ENCODE results near the gene HSP90AA1. TPM values are rescaled to one million over a fixed set of nuclear protein-coding genes. Genes with fewer than 3 reads are reported as not detected.

Gene HSP90AA1
- total and polyA plus RNA-seq, 2 experiments from 2014 or later, result 1,401 to 2,107 TPM

DNA sequence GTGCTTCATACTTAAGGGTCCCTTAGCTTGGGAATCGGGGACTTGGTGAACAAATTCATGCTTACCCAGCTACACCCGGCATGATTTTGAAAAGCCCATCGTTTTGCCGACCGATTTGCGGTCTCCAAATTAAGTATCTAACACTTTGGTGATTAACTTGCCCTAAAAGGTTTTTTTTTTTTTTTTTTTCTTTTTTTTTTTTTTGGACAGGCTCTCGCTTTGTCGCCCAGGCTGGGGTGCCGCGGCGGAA, 843 bp upstream of the HSP90AA1 start:
- peaks cover 46% of the 10 kb centered on the region for H3K4me1 ChIP-seq (ENCODE audit: insufficient read depth)
- H3K36me3 ChIP-seq (ENCODE audit: insufficient read depth), result peaks cover 30% of the 10 kb centered on the region
- ATAC-seq, result no peak
- peak; percentile 52 for DNase-seq (ENCODE audit: low spot score)
- peaks cover 47% of the 10 kb centered on the region for H3F3A ChIP-seq (replicated peaks; ENCODE audit: low read depth)
- Mint-ChIP-seq H3K27ac (peak overlapping the region; percentile 97), H3K4me1 (peaks cover 49% of the 10 kb centered on the region), H3K9me3 (peaks cover 4% of the 10 kb centered on the region; the same call in 2 of the 3 replicates), H3K4me3 (peak overlapping the region; percentile 76), H3K27me3 (ENCODE audit: insufficient read depth, low read depth, poor library complexity) (peaks cover 21% of the 10 kb centered on the region), H3K36me3 (ENCODE audit: low read depth) (peaks cover 47% of the 10 kb centered on the region)
- peaks cover 38% of the 10 kb centered on the region for H3K79me2 ChIP-seq (replicated peaks; ENCODE audit: insufficient read depth)
- peaks cover 34% of the 10 kb centered on the region for H4K20me1 ChIP-seq (replicated peaks; ENCODE audit: insufficient read depth)
- TF ChIP-seq NANOG (IDR thresholded peaks at IDR 0.05; ENCODE audit: borderline replicate concordance) (no peak), STAT1 (IDR thresholded peaks at IDR 0.05; ENCODE audit: unreplicated experiment) (no peak), ZNF114 (CRISPR knock-in tag; IDR thresholded peaks at IDR 0.05) (no peak)
- TF ChIP-seq, protein P1, sequence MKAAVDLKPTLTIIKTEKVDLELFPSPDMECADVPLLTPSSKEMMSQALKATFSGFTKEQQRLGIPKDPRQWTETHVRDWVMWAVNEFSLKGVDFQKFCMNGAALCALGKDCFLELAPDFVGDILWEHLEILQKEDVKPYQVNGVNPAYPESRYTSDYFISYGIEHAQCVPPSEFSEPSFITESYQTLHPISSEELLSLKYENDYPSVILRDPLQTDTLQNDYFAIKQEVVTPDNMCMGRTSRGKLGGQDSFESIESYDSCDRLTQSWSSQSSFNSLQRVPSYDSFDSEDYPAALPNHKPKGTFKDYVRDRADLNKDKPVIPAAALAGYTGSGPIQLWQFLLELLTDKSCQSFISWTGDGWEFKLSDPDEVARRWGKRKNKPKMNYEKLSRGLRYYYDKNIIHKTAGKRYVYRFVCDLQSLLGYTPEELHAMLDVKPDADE (IDR thresholded peaks at IDR 0.05), result no peak
- H3K4me2 ChIP-seq, result peak overlapping the region; percentile 84
- H3K9me2 ChIP-seq (ENCODE audit: insufficient read depth), result no peaks in the 10 kb centered on the region
- H3K27ac ChIP-seq (ENCODE audit: low read depth), result peak overlapping the region; percentile 97
- no peak overlapping the region; the same call in 1 of the 2 replicates for H2AFZ ChIP-seq
- H3K4me3 ChIP-seq, result peak overlapping the region; percentile 83
- no peaks in the 10 kb centered on the region for H3K27me3 ChIP-seq (ENCODE audit: insufficient read depth)

DNA sequence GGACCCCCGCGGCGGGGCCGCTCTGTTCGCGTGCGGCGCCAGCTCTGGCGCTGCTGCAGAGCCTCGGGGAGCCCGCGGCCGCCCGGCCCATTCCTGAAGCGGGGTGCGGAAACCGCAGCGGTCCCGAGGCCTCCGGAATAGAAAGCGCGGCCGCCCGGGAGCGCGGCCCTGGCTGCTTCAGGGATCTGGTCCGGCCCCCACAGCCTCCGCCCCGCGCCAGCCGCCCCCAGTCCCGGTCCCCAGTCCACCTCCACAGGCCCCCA, 204 bp downstream of the HSP90AA1 start:
- Histone ChIP-seq H3K4me1 (ENCODE audit: insufficient read depth) (peaks cover 46% of the 10 kb centered on the region), H3K79me2 (replicated peaks; ENCODE audit: insufficient read depth) (peaks cover 48% of the 10 kb centered on the region), H4K20me1 (replicated peaks; ENCODE audit: insufficient read depth) (peaks cover 44% of the 10 kb centered on the region), H3K27me3 (ENCODE audit: insufficient read depth) (no peaks in the 10 kb centered on the region), H3F3A (replicated peaks; ENCODE audit: low read depth) (peaks cover 57% of the 10 kb centered on the region), H3K36me3 (ENCODE audit: insufficient read depth) (peaks cover 40% of the 10 kb centered on the region), H3K9me2 (ENCODE audit: insufficient read depth) (no peaks in the 10 kb centered on the region), H3K27ac (ENCODE audit: low read depth) (no peak overlapping the region), H2AFZ (no peak overlapping the region), H3K4me2 (peak overlapping the region; percentile 84), H3K4me3 (peak overlapping the region; percentile 83)
- peak overlapping the region; percentile 86 for H3K27ac Mint-ChIP-seq
- H3K27me3 Mint-ChIP-seq (ENCODE audit: insufficient read depth, low read depth, poor library complexity), result peaks cover 21% of the 10 kb centered on the region
- peak overlapping the region; percentile 78 for H3K4me3 Mint-ChIP-seq
- DNase-seq (ENCODE audit: low spot score), result no peak
- peak; percentile 7 for ATAC-seq
- H3K36me3 Mint-ChIP-seq (ENCODE audit: low read depth), result peaks cover 57% of the 10 kb centered on the region
- peaks cover 4% of the 10 kb centered on the region; the same call in 2 of the 3 replicates for H3K9me3 Mint-ChIP-seq
- H3K4me1 Mint-ChIP-seq, result peaks cover 49% of the 10 kb centered on the region
- no peak for TF ChIP-seq STAT1 (IDR thresholded peaks at IDR 0.05; ENCODE audit: unreplicated experiment)
- no peak for TF ChIP-seq JUNB (IDR thresholded peaks at IDR 0.05; ENCODE audit: unreplicated experiment)
- TF ChIP-seq, protein P2, sequence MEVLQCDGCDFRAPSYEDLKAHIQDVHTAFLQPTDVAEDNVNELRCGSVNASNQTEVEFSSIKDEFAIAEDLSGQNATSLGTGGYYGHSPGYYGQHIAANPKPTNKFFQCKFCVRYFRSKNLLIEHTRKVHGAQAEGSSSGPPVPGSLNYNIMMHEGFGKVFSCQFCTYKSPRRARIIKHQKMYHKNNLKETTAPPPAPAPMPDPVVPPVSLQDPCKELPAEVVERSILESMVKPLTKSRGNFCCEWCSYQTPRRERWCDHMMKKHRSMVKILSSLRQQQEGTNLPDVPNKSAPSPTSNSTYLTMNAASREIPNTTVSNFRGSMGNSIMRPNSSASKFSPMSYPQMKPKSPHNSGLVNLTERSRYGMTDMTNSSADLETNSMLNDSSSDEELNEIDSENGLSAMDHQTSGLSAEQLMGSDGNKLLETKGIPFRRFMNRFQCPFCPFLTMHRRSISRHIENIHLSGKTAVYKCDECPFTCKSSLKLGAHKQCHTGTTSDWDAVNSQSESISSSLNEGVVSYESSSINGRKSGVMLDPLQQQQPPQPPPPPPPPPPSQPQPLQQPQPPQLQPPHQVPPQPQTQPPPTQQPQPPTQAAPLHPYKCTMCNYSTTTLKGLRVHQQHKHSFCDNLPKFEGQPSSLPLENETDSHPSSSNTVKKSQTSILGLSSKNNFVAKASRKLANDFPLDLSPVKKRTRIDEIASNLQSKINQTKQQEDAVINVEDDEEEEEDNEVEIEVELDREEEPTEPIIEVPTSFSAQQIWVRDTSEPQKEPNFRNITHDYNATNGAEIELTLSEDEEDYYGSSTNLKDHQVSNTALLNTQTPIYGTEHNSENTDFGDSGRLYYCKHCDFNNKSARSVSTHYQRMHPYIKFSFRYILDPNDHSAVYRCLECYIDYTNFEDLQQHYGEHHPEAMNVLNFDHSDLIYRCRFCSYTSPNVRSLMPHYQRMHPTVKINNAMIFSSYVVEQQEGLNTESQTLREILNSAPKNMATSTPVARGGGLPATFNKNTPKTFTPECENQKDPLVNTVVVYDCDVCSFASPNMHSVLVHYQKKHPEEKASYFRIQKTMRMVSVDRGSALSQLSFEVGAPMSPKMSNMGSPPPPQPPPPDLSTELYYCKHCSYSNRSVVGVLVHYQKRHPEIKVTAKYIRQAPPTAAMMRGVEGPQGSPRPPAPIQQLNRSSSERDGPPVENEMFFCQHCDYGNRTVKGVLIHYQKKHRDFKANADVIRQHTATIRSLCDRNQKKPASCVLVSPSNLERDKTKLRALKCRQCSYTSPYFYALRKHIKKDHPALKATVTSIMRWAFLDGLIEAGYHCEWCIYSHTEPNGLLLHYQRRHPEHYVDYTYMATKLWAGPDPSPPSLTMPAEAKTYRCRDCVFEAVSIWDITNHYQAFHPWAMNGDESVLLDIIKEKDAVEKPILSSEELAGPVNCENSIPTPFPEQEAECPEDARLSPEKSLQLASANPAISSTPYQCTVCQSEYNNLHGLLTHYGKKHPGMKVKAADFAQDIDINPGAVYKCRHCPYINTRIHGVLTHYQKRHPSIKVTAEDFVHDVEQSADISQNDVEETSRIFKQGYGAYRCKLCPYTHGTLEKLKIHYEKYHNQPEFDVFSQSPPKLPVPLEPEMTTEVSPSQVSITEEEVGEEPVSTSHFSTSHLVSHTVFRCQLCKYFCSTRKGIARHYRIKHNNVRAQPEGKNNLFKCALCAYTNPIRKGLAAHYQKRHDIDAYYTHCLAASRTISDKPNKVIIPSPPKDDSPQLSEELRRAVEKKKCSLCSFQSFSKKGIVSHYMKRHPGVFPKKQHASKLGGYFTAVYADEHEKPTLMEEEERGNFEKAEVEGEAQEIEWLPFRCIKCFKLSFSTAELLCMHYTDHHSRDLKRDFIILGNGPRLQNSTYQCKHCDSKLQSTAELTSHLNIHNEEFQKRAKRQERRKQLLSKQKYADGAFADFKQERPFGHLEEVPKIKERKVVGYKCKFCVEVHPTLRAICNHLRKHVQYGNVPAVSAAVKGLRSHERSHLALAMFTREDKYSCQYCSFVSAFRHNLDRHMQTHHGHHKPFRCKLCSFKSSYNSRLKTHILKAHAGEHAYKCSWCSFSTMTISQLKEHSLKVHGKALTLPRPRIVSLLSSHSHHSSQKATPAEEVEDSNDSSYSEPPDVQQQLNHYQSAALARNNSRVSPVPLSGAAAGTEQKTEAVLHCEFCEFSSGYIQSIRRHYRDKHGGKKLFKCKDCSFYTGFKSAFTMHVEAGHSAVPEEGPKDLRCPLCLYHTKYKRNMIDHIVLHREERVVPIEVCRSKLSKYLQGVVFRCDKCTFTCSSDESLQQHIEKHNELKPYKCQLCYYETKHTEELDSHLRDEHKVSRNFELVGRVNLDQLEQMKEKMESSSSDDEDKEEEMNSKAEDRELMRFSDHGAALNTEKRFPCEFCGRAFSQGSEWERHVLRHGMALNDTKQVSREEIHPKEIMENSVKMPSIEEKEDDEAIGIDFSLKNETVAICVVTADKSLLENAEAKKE (CRISPR knock-in tag; IDR thresholded peaks at IDR 0.05), result no peak
- TF ChIP-seq, protein P1 (IDR thresholded peaks at IDR 0.05), result no peak
- TF ChIP-seq ZNF331 (CRISPR knock-in tag; IDR thresholded peaks at IDR 0.05; ENCODE audit: low read depth), result no peak
- no peak for TF ChIP-seq ZNF114 (CRISPR knock-in tag; IDR thresholded peaks at IDR 0.05)
- TF ChIP-seq EZH2 (IDR thresholded peaks at IDR 0.05; ENCODE audit: low read depth, unreplicated experiment), result no peak
- no peak for TF ChIP-seq NANOG (IDR thresholded peaks at IDR 0.05; ENCODE audit: borderline replicate concordance)

Measured in GM23338 (cell line).